Dedifferentiated amniotic fluid mesenchymal stem cell (primary cell): ENCODE results near the gene ANKRD44.
"Not testable (repeated sequence)": the region's sequence is repeated elsewhere in the genome, so short reads cannot be mapped to it uniquely, and the experiment has no call there.

Experiments
- DNase-seq: peaks from one replicate; pipeline ENCODE4 v3.0.0-alpha.2; 2016; ENCODE audit errors: extremely low spot score

The ANKRD44 gene

DNA sequence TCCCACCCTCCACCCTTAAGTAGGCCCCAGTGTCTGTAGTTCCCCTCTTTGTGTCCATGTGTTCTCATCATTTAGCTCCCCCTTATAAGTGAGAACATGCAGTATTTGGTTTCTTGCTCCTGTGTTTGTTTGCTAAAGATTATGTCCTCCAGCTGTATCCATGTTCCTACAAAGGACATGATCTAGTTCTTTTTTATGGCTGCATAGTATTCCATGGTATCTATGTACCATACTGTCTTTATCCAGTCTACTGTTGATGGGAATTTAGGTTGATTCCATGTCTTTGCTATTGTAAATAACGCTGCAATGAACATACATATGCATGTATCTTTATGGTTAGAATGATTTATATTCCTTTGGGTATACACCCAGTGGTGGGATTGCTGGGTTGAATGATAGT is 233.9 kb downstream of the ANKRD44 start:
- no peak for DNase-seq

DNA sequence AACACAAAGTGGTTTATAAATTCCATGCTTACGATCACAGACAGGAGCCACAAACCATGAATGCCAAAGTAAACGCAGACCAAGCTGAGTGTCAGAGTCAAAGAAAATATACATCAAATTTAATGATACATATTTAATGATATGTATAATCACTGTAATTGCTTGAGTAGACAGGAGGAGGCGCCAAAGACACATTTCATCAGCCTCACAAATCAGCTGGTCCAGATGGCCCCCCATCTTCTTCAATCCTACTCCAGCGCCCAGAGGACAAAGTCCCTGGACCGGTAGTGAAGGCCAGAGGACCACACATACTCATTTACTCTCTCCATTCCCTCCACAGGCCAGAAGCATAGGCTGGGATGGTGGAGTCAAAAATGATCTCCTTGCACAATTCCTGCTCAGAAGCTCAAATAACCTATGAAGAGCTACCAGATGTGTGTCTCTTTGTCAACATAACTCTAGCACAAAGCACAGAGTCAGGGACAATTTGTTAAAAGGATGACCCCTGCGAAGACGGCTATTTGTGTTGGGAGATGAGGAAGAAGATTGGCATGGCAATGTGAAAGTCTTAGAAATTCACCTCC is 234.7 kb downstream of the ANKRD44 start:
- no peak for DNase-seq

DNA sequence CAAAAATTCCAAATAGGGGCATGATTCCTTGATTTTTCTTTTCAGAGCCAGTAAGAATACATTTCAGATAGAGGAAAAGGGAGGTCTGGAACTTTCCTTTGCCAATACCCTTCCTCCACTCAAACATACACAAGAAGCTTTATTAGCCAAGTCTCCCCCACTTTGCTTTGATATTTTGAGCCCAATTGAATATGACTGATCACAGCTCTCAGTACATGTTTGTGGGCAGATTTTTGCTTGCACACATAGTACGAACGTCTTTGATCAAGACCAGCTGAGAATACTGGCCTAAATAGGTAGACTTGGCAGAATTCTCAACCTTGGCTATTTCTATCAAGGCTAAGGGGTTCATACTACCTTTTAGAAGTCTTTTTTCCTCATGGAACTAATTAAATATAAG is 235.3 kb downstream of the ANKRD44 start:
- no peak for DNase-seq

DNA sequence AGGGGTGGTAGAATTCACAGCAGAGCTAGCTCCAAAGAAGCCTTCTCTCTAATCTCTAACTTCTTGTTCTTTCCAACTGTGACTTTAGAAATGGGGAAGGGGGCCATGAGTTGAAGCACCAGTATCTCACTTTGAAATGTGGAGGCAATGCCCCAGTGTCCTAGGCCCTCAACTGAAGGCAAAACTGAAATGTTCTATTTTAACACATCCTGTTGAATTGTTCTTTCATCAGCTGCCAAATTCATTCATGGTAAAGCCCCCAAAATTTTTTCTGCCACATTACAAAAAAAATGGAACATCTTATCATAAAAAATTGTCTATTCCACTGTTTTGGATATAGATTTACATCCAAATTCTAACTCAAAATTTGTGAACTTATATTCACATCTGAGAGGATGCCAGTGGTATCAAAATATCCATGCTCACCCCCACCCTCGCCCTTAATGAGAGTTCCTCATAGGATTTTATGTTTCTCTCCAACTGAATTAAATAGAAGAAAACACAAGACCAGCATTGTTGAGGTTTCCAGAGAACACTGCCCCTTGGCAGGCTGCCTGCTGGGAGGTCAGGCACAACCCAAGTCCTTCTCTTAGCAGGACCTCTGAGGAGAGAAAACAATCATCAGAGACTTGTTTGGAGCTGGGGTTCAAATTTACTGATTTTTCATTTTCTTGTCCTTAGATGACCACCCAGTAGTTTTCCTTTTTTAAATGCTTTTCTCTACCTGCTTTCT is 236.7 kb downstream of the ANKRD44 start:
- no peak for DNase-seq

DNA sequence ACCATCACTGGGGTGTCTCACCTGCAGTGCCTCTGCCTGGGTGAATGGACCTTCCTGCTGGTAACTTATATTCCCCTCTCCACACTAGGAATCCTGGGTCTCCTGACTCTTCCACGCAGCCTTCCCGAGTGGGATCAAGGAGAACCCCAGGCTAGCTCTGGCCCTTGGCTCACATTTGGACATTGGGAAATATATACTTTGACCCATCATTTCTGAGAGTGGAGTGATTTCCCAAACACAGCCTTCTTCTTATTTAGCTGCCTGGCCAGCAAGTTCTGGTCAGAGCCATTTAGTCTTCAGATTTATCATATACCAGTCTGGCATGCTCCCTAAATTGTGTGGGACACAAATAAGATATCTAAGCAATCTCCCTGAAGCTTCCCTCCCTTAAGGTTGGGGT is 237.3 kb downstream of the ANKRD44 start:
- DNase-seq: no peak

DNA sequence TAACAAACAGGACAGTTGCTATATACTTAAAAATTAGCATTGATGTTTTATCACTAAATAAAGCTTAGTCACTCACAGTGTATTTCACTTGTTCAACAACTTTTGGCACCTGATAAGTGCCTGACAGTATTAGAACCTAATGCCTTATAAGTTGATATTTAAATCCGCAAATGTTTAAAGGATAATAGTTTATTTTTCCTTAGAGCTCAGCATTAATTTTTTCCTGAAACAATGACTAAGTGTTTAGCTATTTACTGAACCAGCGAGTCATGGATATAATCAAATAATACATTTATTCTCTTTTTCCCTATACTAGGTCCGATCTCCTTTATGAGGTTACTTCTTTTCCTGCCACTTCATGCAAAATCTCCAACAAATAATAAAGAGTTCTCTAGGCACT is 238.0 kb downstream of the ANKRD44 start:
- no peak for DNase-seq

DNA sequence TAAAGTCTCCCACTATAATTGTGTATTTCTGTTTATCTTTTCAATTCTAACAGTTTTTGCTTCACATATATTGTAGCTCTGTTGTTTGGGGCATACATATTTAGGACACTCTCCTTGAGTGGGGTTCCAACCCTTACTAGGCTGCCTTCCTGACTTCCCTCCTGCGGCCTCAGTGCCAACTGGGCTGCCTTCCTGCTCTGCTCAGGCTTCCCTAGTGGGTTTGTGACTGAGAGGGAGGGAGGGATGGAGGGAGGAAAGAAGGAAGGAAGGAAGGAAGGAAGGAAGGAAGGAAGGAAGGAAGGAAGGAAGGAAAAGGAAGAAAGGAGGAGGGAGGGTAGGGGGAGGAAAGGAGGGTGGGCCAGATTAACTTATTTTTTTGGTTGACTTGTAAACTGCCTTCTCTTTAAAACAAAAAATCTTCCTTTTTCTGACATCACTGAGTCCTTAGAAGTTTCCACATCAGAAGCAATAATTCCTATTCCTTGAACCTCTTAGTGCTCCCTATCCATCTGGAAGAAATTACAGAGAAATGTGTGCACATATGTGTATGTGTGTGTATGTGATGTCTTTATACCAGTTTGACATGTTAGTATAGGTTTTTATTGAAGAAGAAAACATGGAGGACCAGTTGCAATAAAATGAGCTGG is 238.7 kb downstream of the ANKRD44 start:
- no peak for DNase-seq

DNA sequence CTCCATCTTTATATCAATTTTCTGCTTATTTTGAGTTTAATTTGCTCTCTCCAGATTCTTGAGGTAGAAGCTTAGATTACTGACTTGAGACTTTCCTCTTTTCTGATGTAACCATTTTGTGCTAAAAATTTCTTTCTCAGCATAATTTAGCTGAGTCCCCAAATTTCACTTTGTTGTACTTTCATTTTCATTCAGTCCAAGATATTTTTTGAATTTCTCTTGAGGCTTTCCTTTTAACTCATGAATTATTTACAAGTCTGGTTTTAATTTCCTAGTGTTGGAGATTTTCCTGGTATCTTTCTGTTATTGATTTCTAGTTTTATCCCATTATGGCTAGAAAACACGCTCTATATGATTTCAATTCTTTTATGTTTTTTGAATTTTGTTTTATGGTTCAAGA is 239.4 kb downstream of the ANKRD44 start:
- DNase-seq: no peak

DNA sequence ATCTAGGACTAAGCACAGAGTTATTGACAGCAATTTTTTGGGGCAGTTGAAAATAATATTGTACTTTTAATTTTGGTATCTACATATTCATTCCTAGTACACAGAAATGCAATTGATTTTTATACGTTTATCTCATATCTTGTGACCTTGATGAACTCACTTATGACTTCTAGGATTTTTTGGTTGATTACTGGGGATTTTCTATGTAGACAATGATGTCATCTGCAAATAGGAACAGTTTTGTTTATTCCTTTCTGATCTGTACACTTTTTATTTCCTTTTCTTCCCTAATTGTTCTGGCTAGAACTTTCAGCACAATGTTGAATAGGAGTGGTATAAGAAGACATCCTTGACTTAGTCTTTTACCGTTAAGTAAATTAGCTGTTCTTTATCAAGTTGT is 240.6 kb downstream of the ANKRD44 start:
- no peak for DNase-seq

DNA sequence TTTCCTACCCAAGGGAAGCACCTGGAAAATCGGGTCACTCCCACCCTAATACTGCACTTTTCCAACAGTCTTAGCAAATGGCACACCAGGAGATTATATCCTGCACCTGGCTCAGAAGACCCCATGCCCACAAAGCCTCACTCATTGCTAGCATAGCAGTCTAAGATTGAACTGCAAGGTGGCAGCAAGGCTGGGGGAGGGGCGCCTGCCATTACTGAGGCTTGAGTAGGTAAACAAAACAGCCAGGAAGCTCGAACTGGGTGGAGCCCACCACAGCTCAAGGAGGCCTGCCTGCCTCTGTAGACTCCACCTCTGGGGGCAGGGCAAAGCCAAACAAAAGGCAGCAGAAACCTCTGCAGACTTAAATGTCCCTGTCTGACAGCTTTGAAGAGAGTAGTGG is 248.0 kb downstream of the ANKRD44 start:
- DNase-seq: not testable (repeated sequence)

DNA sequence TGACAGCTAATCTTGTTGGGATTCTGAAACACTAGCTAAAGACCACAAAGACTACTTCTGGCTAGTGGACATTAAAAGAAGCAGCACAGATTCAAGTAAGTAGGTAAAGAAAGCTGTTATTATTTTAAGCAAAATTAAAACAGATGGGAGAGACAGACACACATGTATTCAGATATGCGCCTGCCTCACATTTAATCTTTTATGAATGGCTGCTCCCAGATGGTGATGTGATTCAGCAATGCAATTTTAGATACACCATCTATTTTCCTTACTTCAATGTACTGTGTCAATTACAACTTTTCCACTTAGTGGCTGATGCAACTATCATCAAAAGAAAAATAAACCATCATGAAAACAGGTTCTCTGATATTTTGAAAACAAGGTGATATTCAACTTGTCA is 251.1 kb downstream of the ANKRD44 start:
- no peak for DNase-seq

DNA sequence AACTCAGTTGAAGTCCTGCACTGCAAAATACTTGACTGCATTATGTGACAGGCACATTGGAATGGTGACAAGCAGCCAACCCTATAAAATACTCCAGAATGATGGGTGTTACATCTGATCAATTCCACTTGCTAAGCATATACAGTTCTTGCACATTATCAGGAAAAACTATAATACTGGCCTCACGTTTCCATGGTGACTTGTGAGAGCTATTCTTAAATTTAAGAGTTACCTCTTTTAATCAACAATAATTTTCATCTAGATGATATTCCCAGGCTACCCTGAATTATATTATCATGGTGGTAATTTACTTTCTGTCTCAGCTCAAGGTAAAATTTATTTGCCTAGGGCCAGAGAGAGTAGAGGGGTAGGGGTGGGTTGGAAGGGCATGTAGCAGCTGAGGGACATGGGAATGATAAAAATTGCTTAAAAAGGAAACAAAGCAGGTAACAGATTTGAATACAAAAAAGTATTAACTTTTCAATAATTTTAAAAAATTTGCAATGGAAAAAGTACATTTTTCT is 251.7 kb downstream of the ANKRD44 start:
- no peak for DNase-seq

DNA sequence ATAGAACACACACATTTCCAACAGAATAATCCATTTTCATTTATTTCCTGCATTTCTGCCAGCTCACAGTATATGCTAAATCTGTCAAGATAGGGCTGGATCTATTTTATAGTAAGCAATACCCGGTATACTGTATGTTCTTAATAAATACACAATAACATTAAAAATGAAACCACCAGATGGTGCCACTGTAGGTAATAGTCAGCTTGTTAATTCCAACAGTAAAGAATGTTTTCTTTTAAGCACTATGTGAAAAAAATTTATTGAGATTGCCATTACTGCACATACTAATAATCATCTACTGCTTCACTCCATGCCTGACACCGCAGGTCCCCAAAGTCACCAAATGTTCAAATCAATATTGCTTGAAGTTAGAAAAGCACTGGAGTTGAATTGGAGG is 252.6 kb downstream of the ANKRD44 start:
- DNase-seq: no peak

DNA sequence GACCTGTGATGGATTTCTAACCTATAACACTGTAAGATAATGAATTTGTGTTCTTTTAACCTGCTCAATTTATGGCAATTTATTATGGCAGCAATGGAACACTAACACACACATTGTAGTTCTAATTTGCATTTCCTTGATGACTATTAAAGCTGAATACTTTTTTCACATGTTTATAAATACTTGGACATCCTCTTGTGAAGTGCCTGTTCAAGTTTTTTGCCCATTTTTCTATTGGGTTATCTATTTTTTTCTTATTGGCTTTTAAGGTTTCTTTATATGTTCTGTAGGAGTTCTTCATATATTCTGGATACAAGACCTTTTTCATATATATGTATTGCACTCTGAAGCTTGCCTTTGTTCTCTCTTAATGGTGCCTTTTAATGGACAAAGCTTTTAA is 255.5 kb downstream of the ANKRD44 start:
- DNase-seq: no peak

DNA sequence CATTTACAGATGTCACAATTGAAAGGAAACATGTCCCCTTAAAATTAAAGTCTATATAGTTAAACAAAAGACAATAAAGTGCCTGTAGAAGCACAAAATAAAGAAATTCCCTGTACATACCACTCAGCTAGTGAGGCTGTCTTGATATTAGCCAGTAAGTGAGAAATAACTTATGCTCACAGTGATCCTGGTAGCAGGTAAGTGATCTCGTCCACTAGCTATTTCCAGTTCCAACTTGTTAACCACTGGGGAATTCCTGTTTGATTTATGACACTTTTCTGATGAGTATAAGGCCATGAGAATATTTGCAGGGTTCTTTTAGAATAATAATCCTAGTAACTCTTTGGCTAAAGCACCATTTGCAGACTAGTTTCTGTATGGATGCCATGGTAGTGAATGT is 256.1 kb downstream of the ANKRD44 start:
- DNase-seq: no peak

DNA sequence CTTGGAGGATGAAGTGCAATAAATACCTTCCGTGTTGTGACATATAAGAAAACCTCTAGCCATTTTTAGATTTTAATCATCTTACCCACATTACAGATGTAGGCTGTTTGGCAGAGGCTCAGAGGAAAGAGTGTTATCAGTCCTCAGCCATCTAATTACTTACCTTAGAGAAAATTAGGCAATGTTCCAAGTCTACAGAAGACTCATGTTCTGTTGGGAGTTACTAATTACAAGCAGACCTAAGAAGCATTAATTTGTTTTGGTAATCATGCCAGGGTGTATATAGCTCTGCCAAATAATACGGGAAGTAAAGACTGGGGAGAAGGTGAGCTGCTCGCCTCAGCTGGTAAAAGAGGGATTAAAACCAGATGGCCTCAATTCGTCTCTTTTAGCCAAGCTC is 258.2 kb downstream of the ANKRD44 start:
- DNase-seq: no peak

DNA sequence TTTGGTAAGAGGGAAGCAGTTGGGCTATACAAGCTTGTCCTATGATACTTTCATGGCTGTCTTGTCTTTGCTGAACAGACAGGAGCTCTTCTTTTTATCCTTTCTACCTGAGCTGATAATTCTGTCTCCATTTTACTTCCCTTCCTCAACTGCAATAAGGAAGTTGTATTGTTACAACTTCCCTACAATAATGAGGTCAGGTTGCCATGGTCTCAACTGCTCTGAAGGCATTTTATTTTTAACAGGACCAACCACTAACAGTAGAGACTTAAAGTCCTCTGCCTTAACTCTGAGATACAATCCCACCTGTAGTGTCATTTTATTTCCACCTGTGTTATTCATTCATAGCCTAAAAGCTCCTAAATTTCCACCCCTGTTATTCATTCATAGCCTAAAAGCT is 265.5 kb downstream of the ANKRD44 start:
- DNase-seq: no peak

DNA sequence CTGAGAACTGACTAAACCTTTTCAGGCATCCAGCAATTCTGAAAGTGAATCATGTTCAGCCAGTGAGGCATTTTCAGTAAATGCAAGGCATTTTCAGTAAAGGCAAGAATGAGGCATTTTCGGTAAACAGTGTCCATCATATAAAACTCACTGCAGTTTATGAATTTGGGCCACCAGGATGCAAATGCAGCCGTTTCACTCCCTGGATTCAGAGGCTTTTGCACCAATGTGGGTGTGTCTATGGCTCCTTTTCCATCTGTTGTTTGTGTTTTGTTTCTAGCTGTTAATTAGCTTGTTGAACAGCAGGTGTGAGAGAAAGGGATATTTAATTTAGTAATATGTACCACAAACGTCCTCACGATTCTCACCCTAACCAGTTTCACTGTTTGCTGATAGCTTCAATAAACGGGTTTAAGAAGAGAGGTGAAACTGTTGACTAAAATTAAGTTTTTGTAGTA is 267.8 kb downstream of the ANKRD44 start:
- DNase-seq: no peak

DNA sequence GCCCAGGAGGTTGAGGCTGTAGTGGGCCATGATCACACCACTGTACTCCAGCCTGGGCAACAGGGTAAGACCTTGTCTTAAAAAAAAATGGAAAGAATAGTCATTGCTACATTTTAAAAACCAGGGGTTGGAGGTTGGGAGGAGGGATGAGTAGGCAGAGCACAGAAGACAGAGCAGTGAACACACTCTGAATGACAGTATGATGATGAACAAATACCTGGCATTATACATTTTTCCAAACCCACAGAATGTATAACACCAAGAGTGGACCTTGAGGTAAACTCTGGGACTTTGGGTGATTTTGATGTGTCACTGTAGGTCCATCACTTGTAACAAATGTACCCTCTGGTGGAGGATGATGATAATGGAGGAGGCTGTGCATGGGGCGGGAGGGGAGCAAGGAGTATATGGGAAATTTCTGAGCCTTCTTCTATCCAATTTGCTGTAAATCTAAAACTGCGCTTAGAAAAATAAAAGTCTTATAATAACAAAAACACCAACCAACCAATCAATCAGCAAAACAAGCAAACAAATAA is 272.6 kb downstream of the ANKRD44 start:
- no peak for DNase-seq

DNA sequence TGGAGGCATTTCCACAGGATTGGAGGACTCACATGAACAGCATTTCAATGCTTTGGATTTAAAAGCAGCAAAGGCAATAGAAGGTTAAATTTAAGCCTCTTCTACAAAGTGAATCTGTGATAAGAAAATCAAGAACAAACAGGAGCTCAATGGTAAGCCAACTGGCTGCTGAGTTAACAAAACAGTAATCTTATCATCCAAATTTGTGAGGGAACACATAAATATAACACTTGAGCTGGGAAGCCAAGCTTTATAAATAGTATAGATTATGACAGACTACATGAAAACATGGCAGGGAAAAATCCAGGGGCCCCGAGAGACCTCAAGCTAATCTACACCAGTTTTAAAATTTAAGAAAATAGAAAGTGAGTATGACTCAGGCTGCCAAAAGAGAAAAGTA is 275.6 kb downstream of the ANKRD44 start:
- no peak for DNase-seq

DNA sequence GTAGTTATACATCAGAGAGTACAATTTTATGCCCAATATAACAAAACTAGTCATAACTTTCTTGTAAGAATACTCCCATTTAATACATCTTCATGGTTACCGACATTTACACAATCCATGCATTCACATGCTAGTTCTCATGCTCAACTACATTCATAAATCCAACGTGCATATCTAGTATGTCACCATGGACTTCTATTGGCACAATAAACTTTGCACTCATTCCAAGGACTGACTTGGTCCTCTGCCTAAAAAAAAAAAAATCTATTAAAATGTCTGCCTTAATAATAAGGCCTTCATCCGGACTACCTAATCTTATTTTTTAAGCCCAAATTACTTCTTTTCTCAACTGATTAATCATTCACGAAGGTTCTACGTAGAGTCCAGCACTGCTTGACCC is 276.3 kb downstream of the ANKRD44 start:
- DNase-seq: no peak

DNA sequence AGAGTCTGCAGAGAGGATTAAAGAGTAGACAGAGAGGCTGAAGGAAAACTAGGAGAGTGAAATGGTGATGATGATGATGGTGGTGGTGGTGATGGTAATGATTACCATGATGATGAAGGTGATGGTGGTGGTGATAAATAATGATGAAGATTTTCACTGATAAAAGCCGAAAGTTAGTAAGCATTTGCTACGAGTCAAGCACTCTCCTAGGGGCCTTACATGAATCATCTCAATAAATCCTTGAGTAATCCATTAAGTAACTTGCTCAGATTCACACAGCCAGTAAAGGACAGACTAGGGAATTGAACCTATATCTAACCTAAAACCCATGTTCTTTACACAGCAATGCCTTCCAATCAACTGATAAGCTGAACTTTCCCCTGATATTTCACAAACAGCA is 277.4 kb downstream of the ANKRD44 start:
- DNase-seq: no peak

DNA sequence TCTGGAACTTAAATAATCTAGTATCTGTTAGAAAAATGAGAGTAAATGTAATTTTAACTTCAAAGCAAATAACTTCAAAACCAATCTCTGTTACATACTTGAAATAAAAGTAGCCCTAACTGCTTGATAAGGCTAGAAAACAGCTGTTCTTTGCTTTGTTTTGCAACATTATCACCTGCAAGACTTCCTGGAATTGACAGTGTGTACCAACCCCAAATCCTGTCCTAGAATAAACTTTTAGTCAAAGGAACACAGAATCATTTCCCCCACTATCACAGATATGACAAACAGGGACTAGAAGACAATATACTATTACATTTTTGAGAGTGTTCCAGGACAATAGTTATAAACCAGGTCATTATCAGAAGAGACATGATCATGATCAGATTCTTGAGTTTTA is 278.8 kb downstream of the ANKRD44 start:
- no peak for DNase-seq
